Astrocyte of the cerebellum (primary cell): ENCODE data around the gene TRIM66.

Experiments
- DNase-seq: peaks from one replicate; pipeline ENCODE4 v3.0.0-alpha.2; 2011; ENCODE audit warnings: low read depth
- H3K4me3 ChIP-seq: 2 replicates; pipeline ENCODE4 v1.5.1; 2011; ENCODE audit warnings: mild to moderate bottlenecking, low read depth, low read length, moderate library complexity
- in situ Hi-C: cut with HindIII; loops from 2 replicates; pipeline ENCODE4 v1.10.0; 2017; ENCODE audit warnings: low sequenced_read_pairs
- TF ChIP-seq, protein P1 (sequence below): IDR thresholded peaks from 2 replicates; pipeline ENCODE4 v1.5.1; 2012; ENCODE audit warnings: low read length, low read depth, moderate library complexity, mild to moderate bottlenecking; ENCODE audit errors: missing control alignments

TRIM66 gene

DNA sequence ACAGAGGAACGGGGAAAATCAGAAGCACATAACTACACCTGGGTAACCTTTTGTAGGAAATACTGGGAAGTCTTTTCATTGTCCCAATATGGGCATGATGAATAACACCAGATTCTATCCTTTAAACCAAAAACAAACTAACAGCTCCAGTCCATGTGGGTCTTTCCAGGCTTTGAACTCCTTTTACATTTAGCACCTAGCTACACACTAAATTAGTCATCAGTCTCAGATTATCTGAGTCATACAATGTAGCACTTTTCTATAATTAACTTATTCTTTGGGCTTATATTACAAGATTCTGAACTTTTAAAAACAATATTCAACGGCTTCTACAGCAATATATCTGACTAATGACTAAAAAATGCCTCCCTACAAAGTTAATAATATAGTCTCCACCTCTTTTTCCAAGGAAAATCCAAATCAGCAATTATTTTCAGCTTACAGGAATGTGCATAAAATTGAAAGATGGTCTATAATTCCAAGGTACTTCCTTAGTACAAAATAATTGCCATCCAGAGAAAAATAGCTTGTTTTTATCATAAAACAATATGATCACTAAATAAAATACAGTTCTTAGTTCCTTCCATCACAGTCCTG, 114.8 kb downstream of the TRIM66 start:
- TF ChIP-seq, protein P1, sequence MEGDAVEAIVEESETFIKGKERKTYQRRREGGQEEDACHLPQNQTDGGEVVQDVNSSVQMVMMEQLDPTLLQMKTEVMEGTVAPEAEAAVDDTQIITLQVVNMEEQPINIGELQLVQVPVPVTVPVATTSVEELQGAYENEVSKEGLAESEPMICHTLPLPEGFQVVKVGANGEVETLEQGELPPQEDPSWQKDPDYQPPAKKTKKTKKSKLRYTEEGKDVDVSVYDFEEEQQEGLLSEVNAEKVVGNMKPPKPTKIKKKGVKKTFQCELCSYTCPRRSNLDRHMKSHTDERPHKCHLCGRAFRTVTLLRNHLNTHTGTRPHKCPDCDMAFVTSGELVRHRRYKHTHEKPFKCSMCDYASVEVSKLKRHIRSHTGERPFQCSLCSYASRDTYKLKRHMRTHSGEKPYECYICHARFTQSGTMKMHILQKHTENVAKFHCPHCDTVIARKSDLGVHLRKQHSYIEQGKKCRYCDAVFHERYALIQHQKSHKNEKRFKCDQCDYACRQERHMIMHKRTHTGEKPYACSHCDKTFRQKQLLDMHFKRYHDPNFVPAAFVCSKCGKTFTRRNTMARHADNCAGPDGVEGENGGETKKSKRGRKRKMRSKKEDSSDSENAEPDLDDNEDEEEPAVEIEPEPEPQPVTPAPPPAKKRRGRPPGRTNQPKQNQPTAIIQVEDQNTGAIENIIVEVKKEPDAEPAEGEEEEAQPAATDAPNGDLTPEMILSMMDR, result no peak
- peak; percentile 3 for DNase-seq
- in situ Hi-C loops, result no loop called here
- no peak overlapping the region for H3K4me3 ChIP-seq

GRCh38 chr11:8566613-8567210, 115.8 kb downstream of the TRIM66 start:
- in situ Hi-C loops, result no loop called here
- peak; percentile 36 for DNase-seq
- TF ChIP-seq, protein P1, result peak; percentile 31
- no peak overlapping the region for H3K4me3 ChIP-seq

- in situ Hi-C loops, result no loop called here
- DNase-seq, result no peak
- no peak overlapping the region for H3K4me3 ChIP-seq
- TF ChIP-seq, protein P1, result no peak
Observed at GRCh38 chr11:8564526-8564925, 117.9 kb downstream of the TRIM66 start.
